HG03196 (cell line): ENCODE results near the gene SERGEF.

Experiments used
- ATAC-seq: cut with Tn5 transposase; IDR thresholded peaks from one replicate; pipeline ENCODE4 v1.9.1; 2021; ENCODE audit not compliant: unreplicated experiment

SERGEF gene

DNA sequence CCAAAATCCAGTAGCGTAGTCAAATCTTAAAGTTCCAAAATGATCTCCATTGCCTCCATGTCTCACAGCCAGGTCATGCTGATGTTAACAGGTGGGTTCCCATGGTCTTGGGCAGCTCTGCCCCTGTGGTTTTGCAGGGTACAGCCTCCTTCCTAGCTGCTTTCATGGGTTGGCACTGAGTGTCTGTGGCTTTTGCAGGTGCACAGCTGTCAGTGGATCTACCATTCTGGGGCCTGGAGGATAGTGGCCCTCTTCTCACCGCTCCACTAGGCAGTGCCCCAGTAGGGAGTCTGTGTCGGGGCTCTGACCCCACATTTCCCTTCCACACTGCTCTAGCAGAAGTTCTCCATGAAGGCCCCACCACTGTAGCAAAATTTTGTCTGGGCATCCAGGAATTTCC, 145.5 kb downstream of the SERGEF start:
- no peak for ATAC-seq

GRCh38 chr11:17865765-17866428, 146.9 kb downstream of the SERGEF start:
- no peak for ATAC-seq

DNA sequence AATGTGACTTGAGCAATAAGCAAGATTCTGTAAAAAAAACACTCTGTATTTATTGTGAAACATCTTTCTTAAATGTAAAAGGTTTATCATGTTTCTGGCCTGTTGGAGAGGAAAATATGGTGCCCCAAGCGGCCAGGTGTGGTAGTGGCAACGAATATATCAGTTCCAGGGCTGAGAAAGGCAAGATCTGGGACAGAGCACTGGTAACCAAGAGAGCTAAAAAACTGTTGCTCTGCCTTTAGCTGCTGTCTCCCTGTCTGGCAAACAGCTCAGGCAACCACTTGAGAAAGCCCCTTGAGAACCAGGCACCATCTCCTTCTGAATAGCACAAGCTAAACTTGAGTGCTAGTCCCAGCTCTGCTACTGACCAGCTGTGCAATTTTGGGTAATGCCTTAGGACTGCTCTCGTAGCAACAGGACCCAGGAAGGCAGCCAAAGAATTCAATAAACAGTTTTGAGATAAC, 148.3 kb downstream of the SERGEF start:
- no peak for ATAC-seq

GRCh38 chr11:17861036-17861755, 151.7 kb downstream of the SERGEF start:
- no peak for ATAC-seq

GRCh38 chr11:17859552-17859951, 153.3 kb downstream of the SERGEF start:
- no peak for ATAC-seq

DNA sequence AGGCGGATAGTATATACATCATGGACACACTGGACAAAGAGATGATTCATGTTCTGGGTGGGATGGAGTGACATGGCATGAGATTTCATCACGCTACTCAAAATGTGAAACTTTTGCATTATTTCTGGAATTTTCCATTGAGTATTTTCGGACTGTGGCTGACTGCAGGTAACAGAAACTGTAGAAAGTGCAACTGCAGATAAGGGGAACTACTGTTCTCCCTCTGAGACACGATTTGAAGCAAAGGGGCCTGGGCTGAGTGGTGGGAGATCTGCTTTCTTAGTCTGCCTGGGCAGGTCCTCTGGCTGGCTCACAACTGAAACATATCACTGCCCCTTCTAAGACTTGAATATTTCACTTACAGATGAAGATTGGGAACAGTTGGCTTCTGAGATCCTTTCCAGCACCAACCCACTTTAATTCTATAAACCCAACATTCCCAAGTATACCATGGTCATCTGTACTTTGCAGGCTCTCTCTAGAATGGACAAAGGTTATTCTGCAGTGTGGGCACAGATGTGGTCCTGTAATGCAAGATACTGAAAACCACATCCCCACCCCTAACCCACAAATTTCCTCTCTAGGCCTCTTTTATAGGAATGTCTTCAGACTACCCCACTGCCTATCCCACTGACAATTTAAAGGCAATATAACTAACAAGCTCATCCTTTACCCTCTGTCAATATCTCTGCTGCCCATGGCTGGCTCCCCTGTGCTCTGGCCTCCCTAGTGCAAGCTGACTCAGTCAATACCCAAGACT, 157.1 kb downstream of the SERGEF start:
- ATAC-seq: no peak

DNA sequence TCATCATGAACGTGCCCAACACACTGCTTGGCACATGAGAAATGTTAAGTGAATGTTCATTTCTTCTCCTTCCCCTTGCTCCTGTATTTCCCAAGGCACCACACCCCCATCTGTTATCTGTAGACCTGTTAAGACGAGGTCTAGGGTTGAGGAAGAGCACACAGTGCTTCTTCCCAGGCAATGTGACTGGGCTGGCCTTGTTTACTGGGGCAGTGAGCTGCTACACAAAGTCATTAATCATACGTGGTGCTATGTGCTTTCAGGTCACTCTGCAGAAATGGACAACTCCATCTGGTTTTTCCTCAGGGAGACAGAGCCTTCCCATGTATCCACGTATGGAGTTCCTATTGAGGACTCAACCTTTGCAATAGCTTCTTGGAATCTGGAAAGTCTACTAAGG, 159.6 kb downstream of the SERGEF start:
- no peak for ATAC-seq

GRCh38 chr11:17852246-17852645, 160.6 kb downstream of the SERGEF start:
- no peak for ATAC-seq

GRCh38 chr11:17851697-17852096, 161.2 kb downstream of the SERGEF start:
- no peak for ATAC-seq

DNA sequence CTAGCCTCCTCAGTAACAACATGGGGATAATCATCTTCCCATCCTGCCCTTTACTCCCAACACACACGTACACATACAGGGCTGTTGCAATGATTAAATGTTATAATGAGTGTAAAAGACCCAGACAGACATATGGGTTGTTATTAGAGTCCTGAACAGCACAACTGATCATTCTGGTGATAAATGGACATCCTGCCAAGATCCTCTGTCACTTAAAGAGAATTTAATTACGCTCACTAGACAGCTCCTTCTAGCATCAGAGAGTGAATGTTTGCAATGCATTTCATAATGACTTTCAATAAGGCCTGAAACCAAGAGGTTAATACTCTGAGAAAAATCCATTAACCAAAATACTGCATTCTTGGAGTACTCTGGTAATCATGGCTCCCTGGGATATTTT, 162.5 kb downstream of the SERGEF start:
- ATAC-seq: no peak

DNA sequence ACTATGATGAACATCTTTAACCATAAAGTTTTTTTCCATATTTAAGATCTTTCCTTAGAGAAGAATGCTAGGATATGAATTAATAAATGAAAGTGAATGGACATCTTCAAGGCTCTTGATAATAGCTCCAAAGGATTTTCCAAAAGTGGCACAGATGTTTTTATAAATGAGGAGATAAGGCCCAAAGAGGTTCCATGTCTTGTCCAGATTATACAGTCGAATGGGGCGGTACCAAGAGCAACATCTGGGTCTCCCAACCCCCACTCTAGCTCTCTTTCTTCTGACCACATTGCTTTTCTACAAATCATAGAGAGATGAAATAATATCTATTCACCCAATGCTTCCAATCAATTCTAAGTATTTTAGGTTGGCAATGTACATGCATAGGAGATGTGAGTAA, 164.1 kb downstream of the SERGEF start:
- ATAC-seq: no peak

- ATAC-seq: no peak
These were observed 165.9 kb downstream of the SERGEF start for GRCh38 chr11:17846852-17847453.

- no peak for ATAC-seq
These were observed 167.4 kb downstream of the SERGEF start for GRCh38 chr11:17845431-17845881.

DNA sequence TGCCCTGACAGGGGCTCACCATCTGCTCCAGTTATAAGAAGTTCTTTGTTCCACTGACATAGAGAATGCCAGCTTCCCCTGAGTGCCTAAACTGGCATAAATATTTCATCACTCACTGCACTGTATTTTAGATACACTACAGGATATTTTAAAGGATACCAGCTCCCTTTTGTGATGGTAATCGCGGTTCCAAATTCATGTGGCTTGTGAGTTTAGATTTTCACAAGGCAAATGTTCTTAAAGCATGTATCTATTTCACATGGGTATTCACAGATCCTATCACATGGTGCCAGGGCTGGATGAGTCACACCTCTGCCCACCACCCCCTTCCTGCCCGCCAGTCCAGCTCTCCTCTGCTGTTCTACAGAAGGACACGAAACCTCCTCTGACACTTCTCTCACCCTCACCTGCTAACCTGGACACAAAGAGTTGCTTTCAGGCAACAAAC, 172.7 kb downstream of the SERGEF start:
- ATAC-seq: no peak

- no peak for ATAC-seq
These were observed 173.4 kb downstream of the SERGEF start for GRCh38 chr11:17839450-17839849.

DNA sequence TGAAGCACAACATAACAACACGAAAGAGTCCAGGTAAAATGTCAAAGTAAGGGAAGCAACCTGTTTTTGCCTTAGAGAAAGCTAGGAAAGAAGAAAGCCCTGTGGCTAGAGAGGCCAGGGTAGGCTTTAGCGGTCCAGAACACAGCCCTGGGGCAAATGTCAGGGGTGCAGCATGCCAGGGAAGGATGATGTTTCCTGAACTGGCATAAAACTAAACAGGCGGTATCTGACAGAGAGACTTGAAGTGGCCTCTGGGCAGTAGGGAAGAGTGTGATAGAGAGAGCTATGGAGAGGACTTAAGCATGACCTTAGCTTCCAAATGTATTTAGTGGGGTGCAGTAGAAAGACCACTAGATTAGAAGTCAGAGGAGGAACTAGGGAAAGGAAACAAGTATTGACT, 174.7 kb downstream of the SERGEF start:
- ATAC-seq: no peak

DNA sequence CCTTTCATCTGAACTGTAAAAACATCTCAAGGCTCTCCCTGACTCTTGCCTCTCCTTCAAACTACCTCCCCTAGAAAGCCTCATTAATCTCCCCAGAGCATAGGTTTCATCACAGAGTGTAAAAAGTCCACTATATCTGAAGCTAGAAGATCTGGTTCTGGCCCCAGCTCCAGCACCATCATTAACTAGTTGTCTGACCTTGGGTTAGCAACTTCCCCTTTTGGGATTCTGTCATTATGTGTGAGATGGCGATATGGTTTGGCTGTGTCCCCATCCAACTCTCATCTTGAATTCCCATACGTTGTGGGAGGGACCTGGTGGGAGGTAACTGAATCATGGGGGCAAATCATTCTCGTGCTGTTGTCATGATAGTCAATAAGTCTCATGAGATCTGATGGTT, 181.0 kb downstream of the SERGEF start:
- no peak for ATAC-seq

GRCh38 chr11:17831228-17831627, 181.6 kb downstream of the SERGEF start:
- no peak for ATAC-seq

- ATAC-seq: no peak
These were observed 184.5 kb downstream of the SERGEF start for GRCh38 chr11:17828311-17828751.

DNA sequence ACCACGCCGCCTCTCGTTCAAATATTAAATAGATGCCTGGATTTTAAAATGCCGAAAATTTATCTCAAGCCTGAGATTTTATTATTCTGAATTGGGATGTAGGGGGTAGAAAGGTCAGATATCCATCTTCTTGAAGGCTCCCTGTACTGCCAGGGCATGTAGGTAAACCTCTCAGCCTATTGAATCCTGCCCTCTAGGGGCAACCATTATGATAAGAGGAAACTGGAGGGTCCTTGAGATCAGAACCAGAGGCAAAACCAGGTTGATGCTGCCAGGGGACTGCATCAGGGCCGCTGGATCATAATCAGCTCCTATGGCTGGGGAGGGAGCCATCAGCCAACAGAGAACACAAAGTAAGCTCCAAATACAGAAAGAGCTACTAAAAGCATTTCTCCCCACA, 185.8 kb downstream of the SERGEF start:
- no peak for ATAC-seq

DNA sequence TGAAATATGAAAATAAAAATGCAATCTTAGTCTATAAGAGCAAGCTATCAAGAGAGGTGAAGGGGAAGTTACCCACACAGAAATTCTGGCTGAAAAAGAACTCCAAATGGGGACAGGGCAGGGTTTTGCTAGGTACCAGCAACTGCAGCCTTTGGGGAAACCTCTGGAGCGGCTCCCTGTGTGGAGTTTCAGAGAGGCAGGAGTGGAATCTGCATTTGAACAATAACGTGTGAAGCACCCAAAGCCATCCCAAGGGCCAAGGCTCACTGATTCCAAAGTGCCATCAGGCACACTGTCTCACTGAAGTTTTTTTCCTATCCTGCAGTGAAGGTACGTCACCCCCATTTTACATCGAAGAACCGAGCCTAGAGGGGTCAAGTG, 190.5 kb downstream of the SERGEF start:
- no peak for ATAC-seq
